ENCODE measurements around the gene PLA2G10.
A peak's percentile ranks its signal among the peaks of the same experiment; 100 is the strongest.
"Not testable (repeated sequence)": the region's sequence is repeated elsewhere in the genome, so short reads cannot be mapped to it uniquely, and the experiment has no call there.

PLA2G10 gene

DNA sequence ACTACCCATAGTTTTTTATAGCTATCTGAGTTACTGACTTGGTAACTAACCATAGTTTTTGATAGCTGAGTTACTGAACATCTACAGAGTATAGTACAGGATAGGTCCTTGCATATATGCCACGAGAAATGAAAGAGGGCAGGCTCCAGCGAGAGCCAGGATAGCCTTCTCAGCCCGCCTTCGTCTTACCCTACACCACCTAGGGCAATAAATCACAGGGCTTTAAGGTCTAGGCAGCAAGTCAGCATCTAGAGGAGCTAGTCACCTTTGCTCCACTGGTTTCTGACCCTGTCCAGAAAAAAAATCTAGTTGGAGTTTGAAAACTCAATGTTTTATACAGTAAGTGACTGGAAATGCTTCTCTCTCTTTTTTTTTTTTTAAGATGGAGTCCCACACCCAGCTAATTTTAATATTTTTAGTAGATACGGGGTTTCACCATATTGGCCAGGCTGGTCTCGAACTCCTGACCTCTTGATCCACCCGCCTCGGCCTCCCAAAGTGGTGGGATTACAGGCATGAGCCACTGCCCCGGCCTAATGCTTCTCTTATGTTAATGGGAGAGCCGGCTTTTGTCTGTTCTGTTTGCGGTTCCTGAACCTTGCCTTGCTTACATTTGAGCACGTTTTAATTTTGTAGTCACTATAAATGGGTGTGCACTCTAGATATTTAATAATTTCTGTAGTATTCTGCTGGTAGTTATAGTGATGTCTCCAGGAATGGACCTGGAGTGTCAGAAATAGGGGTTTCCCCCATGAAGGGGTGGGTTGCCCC lies 58.5 kb downstream of the PLA2G10 start:
- no peaks in the 10 kb centered on the region for H3K27me3 ChIP-seq (replicated peaks; ENCODE audit: control insufficient read depth, insufficient read depth, low read length)
- H3K36me3 ChIP-seq (ENCODE audit: control insufficient read depth, insufficient read depth, low read length): peaks cover 10% of the 10 kb centered on the region
- no peak for DNase-seq (ENCODE audit: extremely low read depth, insufficient read length)
- TF ChIP-seq, protein P1, sequence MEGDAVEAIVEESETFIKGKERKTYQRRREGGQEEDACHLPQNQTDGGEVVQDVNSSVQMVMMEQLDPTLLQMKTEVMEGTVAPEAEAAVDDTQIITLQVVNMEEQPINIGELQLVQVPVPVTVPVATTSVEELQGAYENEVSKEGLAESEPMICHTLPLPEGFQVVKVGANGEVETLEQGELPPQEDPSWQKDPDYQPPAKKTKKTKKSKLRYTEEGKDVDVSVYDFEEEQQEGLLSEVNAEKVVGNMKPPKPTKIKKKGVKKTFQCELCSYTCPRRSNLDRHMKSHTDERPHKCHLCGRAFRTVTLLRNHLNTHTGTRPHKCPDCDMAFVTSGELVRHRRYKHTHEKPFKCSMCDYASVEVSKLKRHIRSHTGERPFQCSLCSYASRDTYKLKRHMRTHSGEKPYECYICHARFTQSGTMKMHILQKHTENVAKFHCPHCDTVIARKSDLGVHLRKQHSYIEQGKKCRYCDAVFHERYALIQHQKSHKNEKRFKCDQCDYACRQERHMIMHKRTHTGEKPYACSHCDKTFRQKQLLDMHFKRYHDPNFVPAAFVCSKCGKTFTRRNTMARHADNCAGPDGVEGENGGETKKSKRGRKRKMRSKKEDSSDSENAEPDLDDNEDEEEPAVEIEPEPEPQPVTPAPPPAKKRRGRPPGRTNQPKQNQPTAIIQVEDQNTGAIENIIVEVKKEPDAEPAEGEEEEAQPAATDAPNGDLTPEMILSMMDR (IDR thresholded peaks at IDR 0.05; ENCODE audit: insufficient read depth, low read length, poor library complexity, severe bottlenecking): no peak
- H3K4me3 ChIP-seq (replicated peaks; ENCODE audit: low read depth, low read length): no peak overlapping the region

DNA sequence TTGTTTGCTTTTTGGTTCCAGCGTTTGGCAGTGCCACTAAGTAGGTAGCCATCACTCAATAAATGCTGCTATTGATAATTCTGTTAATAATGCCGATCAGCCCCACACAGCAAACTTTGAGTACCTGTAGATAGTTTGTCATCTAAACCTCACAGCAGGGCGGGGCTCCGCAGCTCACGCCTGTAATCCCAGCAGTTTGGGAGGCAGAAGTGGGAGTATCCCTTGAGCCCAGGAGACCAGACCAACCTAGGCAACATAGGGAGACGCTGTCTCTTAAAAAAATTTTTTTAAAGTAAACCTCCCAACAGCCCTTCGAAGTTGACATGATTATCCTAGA lies 59.8 kb downstream of the PLA2G10 start:
- peak overlapping the region; percentile 94 for H3K4me3 ChIP-seq (replicated peaks; ENCODE audit: low read depth, low read length)
- TF ChIP-seq, protein P1 (IDR thresholded peaks at IDR 0.05; ENCODE audit: insufficient read depth, low read length, poor library complexity, severe bottlenecking): no peak
- H3K36me3 ChIP-seq (ENCODE audit: control insufficient read depth, insufficient read depth, low read length): peaks cover 4% of the 10 kb centered on the region
- H3K27me3 ChIP-seq (replicated peaks; ENCODE audit: control insufficient read depth, insufficient read depth, low read length): no peaks in the 10 kb centered on the region
- DNase-seq (ENCODE audit: extremely low read depth, insufficient read length): no peak

DNA sequence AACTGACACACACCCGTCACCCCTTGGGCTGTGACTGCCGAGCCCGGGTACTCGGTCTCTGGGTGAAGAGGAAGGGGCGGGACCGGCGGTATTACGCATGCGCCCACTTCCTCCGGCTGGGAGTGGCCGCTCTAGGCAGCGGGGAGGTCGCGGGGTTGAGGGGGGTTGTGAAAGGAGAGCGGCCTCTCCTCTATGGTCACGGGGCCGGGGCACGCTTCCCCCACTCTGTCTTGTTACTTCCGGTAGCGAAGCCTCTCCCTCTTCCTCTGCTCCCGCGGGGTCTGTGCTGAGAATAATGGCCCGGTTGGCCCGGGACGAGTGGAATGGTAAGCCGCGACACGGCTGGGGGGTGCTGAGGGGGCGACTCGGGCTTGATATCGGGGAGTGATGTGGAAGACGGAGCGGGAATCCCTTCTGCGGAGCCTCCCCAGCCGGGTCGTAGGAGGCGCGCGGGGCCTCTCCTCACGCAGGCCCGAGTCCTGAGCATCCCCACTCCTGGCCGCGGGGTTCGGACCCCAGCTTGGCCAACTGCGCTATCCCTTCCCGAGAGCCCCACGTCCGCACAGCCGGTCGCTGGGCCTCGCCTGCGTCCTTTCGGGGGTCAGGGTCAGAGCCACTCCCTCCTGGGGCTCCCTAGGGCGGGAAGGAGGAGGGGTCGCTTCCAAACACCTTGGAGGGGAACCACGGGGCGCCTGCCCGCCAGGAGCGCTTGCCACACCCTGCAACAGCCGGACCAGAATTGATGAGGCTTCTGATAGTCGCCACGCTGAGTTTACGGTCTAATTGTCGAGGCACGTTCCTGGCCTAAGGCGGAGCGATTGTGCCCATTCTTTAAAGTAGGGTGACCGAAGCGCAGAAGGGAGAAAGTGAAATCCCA lies 61.2 kb downstream of the PLA2G10 start, which contains the start of gene BFAR:
Gene BFAR (plus strand): TSS at position 259 of the 877 bp plus-strand sequence. CDS start 11,396 bp downstream, outside the sequence.
- DNase-seq (ENCODE audit: extremely low read depth, insufficient read length): peak; percentile 98
- H3K4me3 ChIP-seq (replicated peaks; ENCODE audit: low read depth, low read length): peak within 1 kb of the TSS; percentile 94
- TF ChIP-seq, protein P1 (IDR thresholded peaks at IDR 0.05; ENCODE audit: insufficient read depth, low read length, poor library complexity, severe bottlenecking): no peak
- H3K36me3 ChIP-seq (ENCODE audit: control insufficient read depth, insufficient read depth, low read length): peaks cover 1% of the 10 kb centered on the region
- no peaks in the 10 kb centered on the region for H3K27me3 ChIP-seq (replicated peaks; ENCODE audit: control insufficient read depth, insufficient read depth, low read length)

DNA sequence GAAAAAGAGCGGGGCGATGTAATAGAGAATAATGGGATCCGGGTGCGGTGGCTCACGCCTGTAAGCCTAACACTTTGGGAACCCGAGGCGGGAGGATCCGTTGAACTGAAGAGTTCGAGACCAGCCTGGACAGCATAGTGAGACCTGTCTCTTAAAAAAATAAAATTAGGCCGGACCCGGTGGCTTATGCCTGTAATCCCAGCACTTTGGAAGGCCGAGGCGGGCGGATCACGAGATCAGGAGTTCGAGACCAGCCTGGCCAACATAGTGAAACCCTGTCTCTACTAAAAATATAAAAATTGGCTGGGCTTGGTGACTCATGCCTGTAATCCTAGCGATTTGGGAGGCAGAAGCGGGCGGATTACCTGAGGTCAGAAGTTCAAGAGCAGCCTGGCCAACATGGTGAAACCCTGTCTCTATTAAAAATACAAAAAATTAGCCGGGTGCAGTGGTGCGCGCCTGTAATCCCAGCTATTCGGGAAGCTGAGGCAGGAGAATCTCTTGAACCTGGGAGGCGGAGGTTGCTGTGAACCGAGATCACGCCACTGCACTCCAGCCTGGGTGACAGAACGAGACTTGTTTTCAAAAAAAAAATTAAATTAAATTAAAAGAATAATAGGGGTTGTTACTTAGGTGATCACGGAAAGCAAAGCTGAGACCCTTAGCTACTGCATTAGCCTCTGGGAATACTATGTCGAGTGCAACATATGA lies 63.3 kb downstream of the PLA2G10 start:
- not testable (repeated sequence) for DNase-seq (ENCODE audit: extremely low read depth, insufficient read length); H3K4me3 ChIP-seq (replicated peaks; ENCODE audit: low read depth, low read length); H3K27me3 ChIP-seq (replicated peaks; ENCODE audit: control insufficient read depth, insufficient read depth, low read length); H3K36me3 ChIP-seq (ENCODE audit: control insufficient read depth, insufficient read depth, low read length)

DNA sequence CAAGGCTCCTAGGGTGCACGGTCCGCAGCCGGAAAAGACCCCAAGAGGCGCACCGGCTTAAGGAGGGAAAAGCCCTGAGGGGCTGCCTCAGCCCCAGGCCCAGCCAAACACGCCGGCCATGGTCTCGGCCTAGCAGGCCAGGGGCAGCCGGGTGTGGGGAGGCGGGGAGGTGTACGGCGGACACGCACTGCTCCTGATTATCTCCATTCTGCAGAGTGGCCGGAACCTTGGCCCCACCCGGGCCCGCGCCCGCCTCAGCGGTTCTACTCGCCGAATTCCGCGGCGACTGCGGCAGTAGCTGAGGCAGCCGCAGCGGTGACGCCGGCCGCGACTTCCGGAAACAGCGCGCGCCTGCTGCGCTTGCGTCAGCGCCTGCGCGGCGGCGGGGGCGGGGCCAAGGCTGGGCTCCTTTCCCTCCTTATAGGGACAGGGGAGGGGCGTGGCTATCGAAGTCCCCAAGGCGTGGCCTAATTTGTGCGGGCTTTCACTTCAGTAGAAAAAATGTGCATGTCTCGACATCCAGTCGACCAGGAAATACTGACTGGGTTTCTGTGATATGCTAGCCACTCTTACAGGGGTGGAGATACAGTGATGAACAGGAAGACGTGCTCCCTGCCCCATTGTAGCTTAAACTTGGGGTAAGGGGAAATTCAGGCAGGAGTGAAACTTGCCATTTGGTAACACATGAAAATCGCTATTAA lies 64.0 kb downstream of the PLA2G10 start, which contains the start of gene PARN:
Gene PARN (minus strand): TSS at position 342 of the 701 bp plus-strand sequence. CDS start 135 bp downstream, at position 207.
- Histone ChIP-seq H3K27me3 (replicated peaks; ENCODE audit: control insufficient read depth, insufficient read depth, low read length) (no peaks in the 10 kb centered on the region), H3K4me3 (replicated peaks; ENCODE audit: low read depth, low read length) (peak within 1 kb of the TSS; percentile 79), H3K36me3 (ENCODE audit: control insufficient read depth, insufficient read depth, low read length) (no peaks in the 10 kb centered on the region; the same call in 1 of the 2 replicates)
- peak; percentile 97 for DNase-seq (ENCODE audit: extremely low read depth, insufficient read length)
- TF ChIP-seq, protein P1 (IDR thresholded peaks at IDR 0.05; ENCODE audit: insufficient read depth, low read length, poor library complexity, severe bottlenecking): no peak

Measured in GM06990 (cell line).